SU-DHL-6 (cell line): ENCODE measurements around the gene ACVR2B.
A peak's percentile ranks its signal among the peaks of the same experiment; 100 is the strongest.

ENCODE experiments used
- H2AFZ ChIP-seq: fragments of 200-600 bp; sonication (generic); 2 replicates; pipeline ENCODE4 v1.6.1; 2014; ENCODE audit warnings: low read depth, mild to moderate bottlenecking, moderate library complexity, mixed read lengths, antibody characterized with exemption, low read length; ENCODE audit not compliant: severe bottlenecking
- H3F3A ChIP-seq: fragments of 200-600 bp; shearing (Covaris generic); 2 replicates; pipeline ENCODE4 v1.6.0; 2016; ENCODE audit warnings: antibody characterized with exemption, mild to moderate bottlenecking; ENCODE audit not compliant: insufficient read depth
- H3K27ac ChIP-seq: fragments of 200-600 bp; sonication (generic); 2 replicates; pipeline ENCODE4 v1.5.1; 2016; ENCODE audit warnings: low read depth, mild to moderate bottlenecking, low read length, moderate library complexity, mixed read lengths
- H3K27me3 ChIP-seq: fragments of 200-600 bp; sonication (generic), shearing (Covaris generic); 2 replicates; pipeline ENCODE4 v1.6.0; 2014; ENCODE audit warnings: mild to moderate bottlenecking, low read length
- H3K36me3 ChIP-seq: fragments of 200-600 bp; sonication (generic); 2 replicates; pipeline ENCODE4 v1.6.1; 2014; ENCODE audit warnings: mild to moderate bottlenecking, low read length, mixed read lengths
- H3K4me2 ChIP-seq: fragments of 300-600, 200-600 bp; shearing (Covaris generic), sonication (generic); 2 replicates; pipeline ENCODE4 v1.6.0; 2014; ENCODE audit warnings: low read length, low read depth, mild to moderate bottlenecking; ENCODE audit not compliant: poor library complexity, severe bottlenecking
- H3K4me3 ChIP-seq: fragments of 200-600 bp; sonication (generic); 2 replicates; pipeline ENCODE4 v1.5.1; 2014; ENCODE audit warnings: antibody characterized with exemption, low read length, mild to moderate bottlenecking, mixed read lengths; ENCODE audit not compliant: insufficient read depth, poor library complexity, severe bottlenecking
- H3K79me2 ChIP-seq: fragments of 200-600 bp; sonication (generic); 2 replicates; pipeline ENCODE4 v1.6.1; 2014; ENCODE audit warnings: mild to moderate bottlenecking, low read length, moderate library complexity; ENCODE audit not compliant: insufficient read depth
- H3K9ac ChIP-seq: fragments of 200-600 bp; sonication (generic); 2 replicates; pipeline ENCODE4 v1.7.0; 2014; ENCODE audit warnings: mild to moderate bottlenecking, low read length
- H3K9me2 ChIP-seq: fragments of 200-600 bp; sonication (generic); replicated peaks from 2 replicates; pipeline ENCODE4 v1.6.1; 2014; ENCODE audit warnings: low read length; ENCODE audit not compliant: insufficient read depth
- H3K9me3 ChIP-seq: fragments of 200-600 bp; sonication (generic); 2 replicates; pipeline ENCODE4 v1.6.1; 2014; ENCODE audit warnings: low read length, mixed read lengths; ENCODE audit not compliant: insufficient read depth
- H4K20me1 ChIP-seq: fragments of 200-600 bp; sonication (generic); 2 replicates; pipeline ENCODE4 v1.6.1; 2014; ENCODE audit warnings: low read depth, mild to moderate bottlenecking, antibody characterized with exemption, low read length, moderate library complexity, mixed read lengths
- CTCF ChIP-seq: fragments of 200-600 bp; sonication (generic); IDR thresholded peaks from one replicate; pipeline ENCODE4 v1.5.1; 2017; ENCODE audit warnings: antibody characterized with exemption, mild to moderate bottlenecking, low read length, moderate library complexity; ENCODE audit not compliant: insufficient read depth, poor library complexity, severe bottlenecking
- EZH2phosphoT487 ChIP-seq: fragments of 200-600 bp; sonication (generic), shearing (Covaris generic); conservative IDR thresholded peaks from 2 replicates; pipeline ENCODE4 v1.6.1; 2018; ENCODE audit warnings: mild to moderate bottlenecking, antibody characterized with exemption, low read length, moderate library complexity, mixed read lengths

Gene ACVR2B

GRCh38 chr3:38491215-38491614, 37.5 kb downstream of the ACVR2B start:
- H2AFZ ChIP-seq: no peak overlapping the region
- H3K9me3 ChIP-seq: no peaks in the 10 kb centered on the region
- no peaks in the 10 kb centered on the region for H3K79me2 ChIP-seq
- no peak overlapping the region for H3K27ac ChIP-seq
- no peaks in the 10 kb centered on the region for H3K9me2 ChIP-seq
- no peaks in the 10 kb centered on the region for H4K20me1 ChIP-seq
- H3F3A ChIP-seq: no peaks in the 10 kb centered on the region
- H3K36me3 ChIP-seq: no peaks in the 10 kb centered on the region
- H3K27me3 ChIP-seq: no peaks in the 10 kb centered on the region
- no peak overlapping the region for H3K9ac ChIP-seq
- no peak overlapping the region for H3K4me3 ChIP-seq
- no peak overlapping the region for H3K4me2 ChIP-seq
- TF ChIP-seq EZH2phosphoT487: no peak
- no peak for TF ChIP-seq CTCF

GRCh38 chr3:38493031-38493430, 39.3 kb downstream of the ACVR2B start:
- no peak overlapping the region for H2AFZ ChIP-seq
- H3F3A ChIP-seq: no peaks in the 10 kb centered on the region
- H3K27ac ChIP-seq: no peak overlapping the region
- H3K36me3 ChIP-seq: no peaks in the 10 kb centered on the region
- H3K79me2 ChIP-seq: peaks cover 16% of the 10 kb centered on the region; the same call in 1 of the 2 replicates
- no peak overlapping the region for H3K4me2 ChIP-seq
- TF ChIP-seq EZH2phosphoT487: no peak
- TF ChIP-seq CTCF: no peak
- no peaks in the 10 kb centered on the region for H4K20me1 ChIP-seq
- H3K9me2 ChIP-seq: no peaks in the 10 kb centered on the region
- no peaks in the 10 kb centered on the region for H3K9me3 ChIP-seq
- H3K27me3 ChIP-seq: no peaks in the 10 kb centered on the region
- no peak overlapping the region for H3K9ac ChIP-seq
- H3K4me3 ChIP-seq: no peak overlapping the region

- Histone ChIP-seq H3K27ac (peak within 1 kb of the TSS; percentile 49), H3K4me3 (peak within 1 kb of the TSS; percentile 75), H4K20me1 (no peaks in the 10 kb centered on the region), H2AFZ (peak within 1 kb of the TSS; percentile 86), H3F3A (no peaks in the 10 kb centered on the region), H3K9ac (peak within 1 kb of the TSS; percentile 88), H3K4me2 (peak within 1 kb of the TSS; percentile 68), H3K9me2 (no peaks in the 10 kb centered on the region), H3K9me3 (no peaks in the 10 kb centered on the region), H3K36me3 (0 out of 2 replicates have a peak, but pooled peaks cover 3% of the 10 kb centered on the region), H3K27me3 (no peaks in the 10 kb centered on the region), H3K79me2 (peaks cover 24% of the 10 kb centered on the region; the same call in 1 of the 2 replicates)
- TF ChIP-seq EZH2phosphoT487 (no peak), CTCF (peak; percentile 82)
Measured at GRCh38 chr3:38496131-38496910, 42.6 kb downstream of the ACVR2B start, which contains the start of gene EXOG. Gene EXOG (plus strand): TSS chr3:38496340. CDS start chr3:38496368, 28 bp downstream.
